Left colon (tissue), 2 donors: Measurements from ENCODE around the gene PGBD5. TPM values are rescaled to one million over a fixed set of nuclear protein-coding genes. Genes with fewer than 3 reads are reported as not detected.
A peak's percentile ranks its signal among the peaks of the same experiment; 100 is the strongest.
"Not testable (repeated sequence)": the region's sequence is repeated elsewhere in the genome, so short reads cannot be mapped to it uniquely, and the experiment has no call there.

Experiments used
- ATAC-seq: fragments of 200-7000 bp; cut with Tn5 transposase; one replicate; pipeline ENCODE4 v1.9.1; 2020; ENCODE audit warnings: mild to moderate bottlenecking, moderate library complexity
- DNase-seq, 2 donors: peaks; one replicate each; pipeline ENCODE4 v3.0.0-alpha.2; 2020
- intact Hi-C, 2 donors: fragments of 100-400 bp; cut with DNase I in 1 of 2; cut with micrococcal nuclease in 1 of 2; formaldehyde crosslinking; loops; one replicate each; pipeline versions ENCODE4 v1.11.2 to v1.14.0; 2022; cut with DNase I, micrococcal nuclease
- total RNA-seq, 2 donors: library from RNA; stranded (reverse); fragmentation: NEBNext Ultra II Directional; extraction: Animal tissue kit (Norgen Biotek cat#: 25700); gene quantifications; one replicate each; pipeline ENCODE4 v1.2.1, GENCODE V29; 2021
- donor health status: DM: no; HTN: no; CAD: no.
- donor health status: DM: yes; HTN: yes; CAD: no.

PGBD5 gene
- total RNA-seq, 2 donors from 2014 or later, result 2.0 to 3.0 TPM

GRCh38 chr1:230427094-230427876 lies 1.2 kb upstream of the PGBD5 start:
- DNase-seq, result no peak
- intact Hi-C loops, result no loop called here
- ATAC-seq, result no peak

GRCh38 chr1:230425252-230426091 lies 660 bp downstream of the PGBD5 start:
- ATAC-seq (no peak), DNase-seq (peak in 1 of 2 donors; percentile 24)
- intact Hi-C loops, result no loop called here

- intact Hi-C loops, result no loop called here
- peak in 1 of 2 donors; percentile 28 for DNase-seq
- no peak for ATAC-seq
Measured at GRCh38 chr1:230424391-230425251, 1.5 kb downstream of the PGBD5 start.

- ATAC-seq, result no peak
- intact Hi-C loops, result no loop called here
- DNase-seq, result no peak
Measured at GRCh38 chr1:230423951-230424350, 2.2 kb downstream of the PGBD5 start.

- ATAC-seq (no peak), DNase-seq (no peak)
- intact Hi-C loops, result no loop called here
Measured at GRCh38 chr1:230423261-230423660, 2.9 kb downstream of the PGBD5 start.

GRCh38 chr1:230422221-230422981 lies 3.7 kb downstream of the PGBD5 start:
- ATAC-seq (no peak), DNase-seq (no peak)
- intact Hi-C loops, result no loop called here

GRCh38 chr1:230421481-230421880 lies 4.7 kb downstream of the PGBD5 start:
- DNase-seq (no peak), ATAC-seq (no peak)
- intact Hi-C loops, result no loop called here

GRCh38 chr1:230420372-230420771 lies 5.8 kb downstream of the PGBD5 start:
- intact Hi-C loops, DNase-seq, ATAC-seq: not testable (repeated sequence)

GRCh38 chr1:230416430-230416829 lies 9.7 kb downstream of the PGBD5 start:
- ATAC-seq (no peak), DNase-seq (no peak)
- intact Hi-C loops, result no loop called here

GRCh38 chr1:230415405-230416132 lies 10.6 kb downstream of the PGBD5 start:
- DNase-seq (no peak), ATAC-seq (no peak)
- intact Hi-C loops, result no loop called here

- intact Hi-C loops, result no loop called here
- DNase-seq, result no peak
- ATAC-seq, result no peak
Measured at GRCh38 chr1:230414694-230415093, 11.4 kb downstream of the PGBD5 start.

- intact Hi-C loops, result no loop called here
- DNase-seq (no peak), ATAC-seq (no peak)
Measured at GRCh38 chr1:230414102-230414501, 12.0 kb downstream of the PGBD5 start.

GRCh38 chr1:230413061-230413460 lies 13.1 kb downstream of the PGBD5 start:
- intact Hi-C loops, result no loop called here
- no peak for ATAC-seq

GRCh38 chr1:230408971-230409370 lies 17.2 kb downstream of the PGBD5 start:
- intact Hi-C loops, result no loop called here
- ATAC-seq (no peak), DNase-seq (no peak)

More at GRCh38 chr1:230413061-230413460, 13.1 kb downstream of the PGBD5 start:
- DNase-seq, result no peak

- intact Hi-C loops, result no loop called here
- ATAC-seq, result no peak
- DNase-seq, result no peak
Measured at GRCh38 chr1:230407351-230407750, 18.8 kb downstream of the PGBD5 start.

- ATAC-seq, intact Hi-C loops, DNase-seq: not testable (repeated sequence)
Measured at GRCh38 chr1:230406727-230407126, 19.4 kb downstream of the PGBD5 start.

GRCh38 chr1:230403442-230403841 lies 22.7 kb downstream of the PGBD5 start:
- ATAC-seq (no peak), DNase-seq (no peak)
- intact Hi-C loops, result no loop called here
